Measurements from ENCODE around the gene DEFB132. TPM values are rescaled to one million over a fixed set of nuclear protein-coding genes. Genes with fewer than 3 reads are reported as not detected.

The DEFB132 gene
- total RNA-seq, 2 experiments from 2014 or later, result not detected

DNA sequence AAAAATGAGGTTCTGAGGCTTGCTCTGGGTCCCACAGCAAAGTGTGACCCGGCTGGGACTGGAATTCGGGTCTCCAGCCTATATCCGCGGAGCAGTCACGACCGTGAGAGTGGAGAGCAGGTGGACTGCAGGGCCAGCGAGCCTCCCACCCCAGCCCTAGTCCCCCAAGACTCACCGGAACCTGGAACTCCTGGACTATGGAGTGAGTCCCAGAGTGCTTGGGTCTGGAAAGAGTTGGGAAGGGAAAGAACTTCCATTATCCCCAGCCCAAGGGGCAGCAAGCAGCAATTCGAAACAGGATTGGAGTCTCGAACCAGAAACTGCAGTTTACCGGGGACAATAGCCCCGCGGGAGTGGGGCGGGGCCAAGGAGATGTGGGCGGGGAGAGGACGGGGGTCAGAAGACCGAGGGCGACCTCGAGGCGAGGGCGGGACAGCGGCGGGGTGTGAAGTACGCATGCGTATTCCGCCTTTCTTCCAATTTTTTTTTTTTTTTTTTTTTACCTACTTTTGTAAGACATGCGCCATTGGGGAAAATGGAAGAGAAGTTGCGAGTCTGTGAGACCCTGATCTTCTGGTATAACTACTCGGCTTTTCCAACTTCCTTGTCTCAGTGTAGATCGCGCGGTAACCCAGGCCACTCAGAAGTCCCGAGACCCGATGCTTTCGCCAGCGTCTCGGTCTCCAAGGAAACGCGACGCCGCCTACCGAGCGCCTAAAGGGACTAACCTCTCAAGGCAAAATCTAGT lies 32.7 kb downstream of the DEFB132 start, which contains the start of gene C20orf96:
Gene C20orf96 (minus strand): TSS at position 667 of the 748 bp plus-strand sequence. CDS start 140 bp downstream, at position 527.
- H3K4me3 Mint-ChIP-seq, result no peak within 1 kb of the TSS
- POLR2A ChIA-PET, result interaction anchor here (0.6 to 1.1 kb wide), 2 partner anchors 35 to 40 kb away, joined by 3 read pairs; partner anchors contain the start of gene SOX12

GRCh38 chr20:294602-295001 lies 37.1 kb downstream of the DEFB132 start:
- H3K36me3 Mint-ChIP-seq, result peaks cover 11% of the 10 kb centered on the region
- POLR2A ChIA-PET, result interaction anchor here (7.8 kb wide), 1 partner anchor 30 kb away, joined by 84 read pairs; the partner anchor contains the start of gene SOX12
- H3K4me1 Mint-ChIP-seq, result peaks cover 26% of the 10 kb centered on the region
- no peaks in the 10 kb centered on the region for H3K27me3 Mint-ChIP-seq
- ATAC-seq (ENCODE audit: low read depth), result no peak
- H3K4me3 Mint-ChIP-seq, result no peak overlapping the region
- no peak overlapping the region for H3K27ac Mint-ChIP-seq
- no peak for DNase-seq
- no peaks in the 10 kb centered on the region for H3K9me3 Mint-ChIP-seq

More for the DNA sequence above, 32.7 kb downstream of the DEFB132 start, which contains the start of gene C20orf96:
- Mint-ChIP-seq H3K27ac (no peak within 1 kb of the TSS), H3K27me3 (no peaks in the 10 kb centered on the region), H3K9me3 (peaks cover 1% of the 10 kb centered on the region), H3K36me3 (peaks cover 7% of the 10 kb centered on the region), H3K4me1 (peaks cover 21% of the 10 kb centered on the region)
- DNase-seq (peak; percentile 93), ATAC-seq (ENCODE audit: low read depth) (peak; percentile 98)

DNA sequence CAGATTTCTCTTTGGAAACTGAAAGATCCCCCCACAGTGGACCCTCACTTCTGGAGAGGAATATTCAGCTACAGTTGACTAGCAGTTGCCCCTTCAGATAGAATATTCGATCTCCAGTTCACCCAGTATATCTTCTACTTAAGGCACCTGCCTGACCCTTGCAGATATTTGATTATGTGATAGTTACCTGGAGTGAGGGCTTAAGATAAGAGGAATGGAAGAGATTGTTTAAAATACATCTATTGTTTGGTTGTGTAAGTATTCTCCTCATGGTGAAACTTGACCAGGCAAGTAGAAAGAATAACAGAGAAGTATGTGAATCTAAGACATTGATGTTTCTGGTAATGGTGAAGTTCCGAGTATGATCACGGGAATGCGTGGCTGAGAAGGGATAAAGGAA lies 38.3 kb downstream of the DEFB132 start:
- peaks cover 32% of the 10 kb centered on the region for H3K4me1 Mint-ChIP-seq
- DNase-seq (no peak), ATAC-seq (ENCODE audit: low read depth) (no peak)
- H3K36me3 Mint-ChIP-seq, result peaks cover 16% of the 10 kb centered on the region
- H3K27me3 Mint-ChIP-seq, result no peaks in the 10 kb centered on the region
- peak overlapping the region; percentile 97 for H3K4me3 Mint-ChIP-seq
- no peaks in the 10 kb centered on the region for H3K9me3 Mint-ChIP-seq
- POLR2A ChIA-PET, result interaction anchor here (0.6 to 7.8 kb wide), 3 partner anchors 13 to 205 kb away, joined by 3 to 84 read pairs (median 32); partner anchors contain the start of gene SOX12
- peak overlapping the region; percentile 99 for H3K27ac Mint-ChIP-seq

- peaks cover 26% of the 10 kb centered on the region for H3K36me3 Mint-ChIP-seq
- peak within 1 kb of the TSS; percentile 98 for H3K4me3 Mint-ChIP-seq
- peaks cover 39% of the 10 kb centered on the region for H3K4me1 Mint-ChIP-seq
- H3K27ac Mint-ChIP-seq, result peak within 1 kb of the TSS; percentile 99
- H3K27me3 Mint-ChIP-seq, result no peaks in the 10 kb centered on the region
- H3K9me3 Mint-ChIP-seq, result no peaks in the 10 kb centered on the region
- POLR2A ChIA-PET, result interaction anchor here (0.9 to 7.8 kb wide), 15 partner anchors 10 to 246 kb away, joined by 3 to 84 read pairs (median 4); partner anchors contain the start of genes CSNK2A1 and SOX12
- peak; percentile 88 for ATAC-seq (ENCODE audit: low read depth)
- DNase-seq, result peak; percentile 90
Measured at GRCh38 chr20:297098-297924, 39.8 kb downstream of the DEFB132 start, which contains the start of gene ZCCHC3. TSS of gene ZCCHC3 (plus strand) at chr20:297570. CDS start at chr20:297587, 17 bp downstream.

GRCh38 chr20:297925-298775 lies 40.6 kb downstream of the DEFB132 start:
- ATAC-seq (ENCODE audit: low read depth) (peak; percentile 28), DNase-seq (peak; percentile 71)
- H3K36me3 Mint-ChIP-seq, result peaks cover 30% of the 10 kb centered on the region
- POLR2A ChIA-PET, result interaction anchor here (1.1 to 7.8 kb wide), 8 partner anchors 10 to 109 kb away, joined by 3 to 84 read pairs (median 4); partner anchors contain the start of gene SOX12
- H3K4me3 Mint-ChIP-seq, result peak overlapping the region; percentile 98
- H3K27ac Mint-ChIP-seq, result peak overlapping the region; percentile 98
- peaks cover 37% of the 10 kb centered on the region for H3K4me1 Mint-ChIP-seq
- H3K9me3 Mint-ChIP-seq, result no peaks in the 10 kb centered on the region
- no peaks in the 10 kb centered on the region for H3K27me3 Mint-ChIP-seq

- POLR2A ChIA-PET, result interaction anchor here (0.9 to 7.8 kb wide), 4 partner anchors 10 to 32 kb away, joined by 3 to 84 read pairs (median 18); partner anchors contain the start of gene SOX12
- peak overlapping the region; percentile 98 for H3K4me3 Mint-ChIP-seq
- ATAC-seq (ENCODE audit: low read depth) (no peak), DNase-seq (no peak)
- no peaks in the 10 kb centered on the region for H3K9me3 Mint-ChIP-seq
- H3K27me3 Mint-ChIP-seq, result no peaks in the 10 kb centered on the region
- peaks cover 31% of the 10 kb centered on the region for H3K36me3 Mint-ChIP-seq
- peaks cover 37% of the 10 kb centered on the region for H3K4me1 Mint-ChIP-seq
- H3K27ac Mint-ChIP-seq, result peak overlapping the region; percentile 98
Measured at GRCh38 chr20:298776-299391, 41.4 kb downstream of the DEFB132 start.

DNA sequence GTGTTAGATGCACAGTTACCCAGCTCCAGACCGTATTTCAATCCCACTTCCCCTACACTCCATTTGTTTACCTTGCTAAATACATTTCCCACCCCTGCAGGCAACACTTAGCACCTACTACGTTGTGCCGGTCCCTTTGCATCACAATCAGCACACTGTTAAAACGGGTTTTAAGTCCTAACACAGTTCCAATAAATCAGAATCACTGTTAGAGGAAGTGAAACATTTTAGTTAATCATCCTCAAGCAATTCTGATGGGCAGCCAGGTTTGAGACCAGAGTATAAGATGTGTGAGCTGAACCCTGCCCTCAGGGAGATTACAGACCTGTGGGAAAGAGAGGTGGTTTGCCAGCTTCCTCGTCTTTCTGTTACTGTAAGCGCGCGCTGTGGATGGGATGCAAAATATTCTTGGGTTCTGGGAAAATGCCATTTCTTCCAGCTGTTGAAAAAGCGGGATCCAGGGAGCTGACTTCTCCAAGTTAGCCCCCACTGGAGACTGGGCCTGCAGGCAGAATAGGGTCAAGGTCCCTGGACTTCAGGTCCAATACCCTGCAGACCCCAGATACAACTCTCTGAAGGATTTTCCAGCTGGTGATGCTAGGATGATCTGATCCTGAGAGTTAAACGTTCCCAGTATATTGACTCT lies 42.9 kb downstream of the DEFB132 start:
- Mint-ChIP-seq H3K27me3 (no peaks in the 10 kb centered on the region), H3K27ac (no peak overlapping the region), H3K9me3 (no peaks in the 10 kb centered on the region)

DNA sequence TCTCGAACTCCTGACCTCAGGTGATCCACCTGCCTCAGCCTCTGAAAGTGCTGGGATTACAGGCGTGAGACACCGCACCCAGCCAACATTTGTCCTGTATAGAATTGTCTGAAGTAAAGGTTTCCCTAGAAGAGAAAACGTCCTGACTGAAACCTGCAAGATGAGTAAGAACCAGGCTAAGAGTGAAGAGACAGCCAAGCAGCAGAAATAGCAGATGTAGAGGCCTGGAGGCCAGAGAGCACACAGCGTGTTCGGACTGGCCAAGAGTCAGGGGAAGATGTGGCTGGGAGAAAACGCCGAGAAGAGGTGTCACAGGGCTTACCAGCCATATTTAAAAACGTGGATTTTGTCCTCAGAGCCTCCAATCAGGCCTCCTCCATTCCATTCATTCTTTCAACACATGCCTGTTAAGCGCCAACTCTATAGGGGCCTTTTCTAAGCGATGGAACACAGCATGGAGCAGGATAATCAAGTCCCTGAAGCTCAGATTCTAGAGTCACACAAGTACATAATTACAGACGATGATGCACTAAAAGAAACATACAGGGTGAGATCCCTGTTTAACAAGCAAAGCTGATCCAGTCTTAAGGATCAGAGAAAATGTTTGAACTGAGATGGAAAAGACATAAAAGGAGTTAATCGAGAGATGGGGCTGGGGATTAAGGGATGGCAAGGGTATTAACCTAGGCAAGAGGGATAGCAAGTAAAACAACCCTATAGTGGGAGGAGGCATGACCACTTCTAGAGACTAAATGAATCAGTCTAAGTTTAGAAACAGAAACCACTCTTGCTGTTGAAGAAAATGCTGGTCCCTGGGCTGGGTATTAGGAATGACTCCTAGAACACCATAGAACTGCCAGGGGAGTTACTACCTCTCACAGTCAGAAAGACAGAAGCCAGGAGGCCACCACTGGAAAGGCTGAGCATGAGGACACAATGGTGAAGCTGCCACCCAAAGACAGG lies 44.6 kb downstream of the DEFB132 start:
- H3K4me3 Mint-ChIP-seq, result no peak overlapping the region
- POLR2A ChIA-PET, result interaction anchor here (1.1 to 7.8 kb wide), 2 partner anchors 22 kb away, joined by 3 to 84 read pairs; partner anchors contain the start of gene SOX12

More for the DNA sequence above, 42.9 kb downstream of the DEFB132 start:
- Mint-ChIP-seq H3K4me1 (peaks cover 34% of the 10 kb centered on the region), H3K4me3 (peak overlapping the region; percentile 98), H3K36me3 (peaks cover 32% of the 10 kb centered on the region)
- ATAC-seq (ENCODE audit: low read depth) (no peak), DNase-seq (no peak)
- POLR2A ChIA-PET, result interaction anchor here (5.0 to 7.8 kb wide), 2 partner anchors 9 to 24 kb away, joined by 32 to 84 read pairs; partner anchors contain the start of gene SOX12

DNA sequence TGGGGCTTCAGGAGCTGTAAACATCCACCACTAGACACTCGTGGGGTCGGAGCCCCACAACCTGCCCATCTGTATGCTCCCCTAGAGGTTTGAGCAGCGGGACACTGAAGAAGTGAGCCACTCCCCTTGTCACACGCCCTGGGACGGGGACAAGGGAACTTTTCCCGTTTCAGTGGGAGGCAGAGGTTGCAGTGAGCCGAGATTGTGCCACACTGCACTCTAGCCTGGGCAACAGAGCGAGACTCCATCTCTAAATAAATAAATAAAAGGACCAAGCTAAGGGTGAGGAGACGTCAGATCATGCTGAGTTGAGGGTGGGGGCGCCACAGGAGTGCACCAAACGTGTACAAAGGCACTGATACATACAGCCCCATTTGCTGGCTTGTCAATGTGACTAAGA lies 48.2 kb downstream of the DEFB132 start:
- ATAC-seq (ENCODE audit: low read depth), result no peak
- H3K27me3 Mint-ChIP-seq, result no peaks in the 10 kb centered on the region
- no peak overlapping the region for H3K4me3 Mint-ChIP-seq
- no peak for DNase-seq
- peaks cover 15% of the 10 kb centered on the region for H3K36me3 Mint-ChIP-seq
- no peaks in the 10 kb centered on the region for H3K9me3 Mint-ChIP-seq
- POLR2A ChIA-PET, result no interaction called here
- H3K4me1 Mint-ChIP-seq, result peaks cover 22% of the 10 kb centered on the region
- no peak overlapping the region for H3K27ac Mint-ChIP-seq

More for the DNA sequence above, 44.6 kb downstream of the DEFB132 start:
- DNase-seq, result no peak
- no peak for ATAC-seq (ENCODE audit: low read depth)
- Mint-ChIP-seq H3K27ac (no peak overlapping the region), H3K9me3 (no peaks in the 10 kb centered on the region), H3K4me1 (peaks cover 25% of the 10 kb centered on the region), H3K27me3 (no peaks in the 10 kb centered on the region), H3K36me3 (peaks cover 32% of the 10 kb centered on the region)

- POLR2A ChIA-PET, result interaction anchor here (0.5 to 4.6 kb wide), 3 partner anchors 11 to 59 kb away, joined by 3 to 32 read pairs (median 4); partner anchors contain the start of genes SOX12 and ZCCHC3
Measured at GRCh38 chr20:308427-309038, 51.0 kb downstream of the DEFB132 start.

More at GRCh38 chr20:308427-309038, 51.0 kb downstream of the DEFB132 start:
- no peak for DNase-seq
- Mint-ChIP-seq H3K4me1 (peaks cover 18% of the 10 kb centered on the region), H3K27ac (no peak overlapping the region), H3K4me3 (no peak overlapping the region), H3K9me3 (no peaks in the 10 kb centered on the region), H3K27me3 (no peaks in the 10 kb centered on the region), H3K36me3 (peaks cover 2% of the 10 kb centered on the region)
- ATAC-seq (ENCODE audit: low read depth), result no peak
